Measurements from ENCODE around the gene CREB3L2.

- TF ChIP-seq ZNF384 (IDR thresholded peaks at IDR 0.05) (no peak), HDGF (IDR thresholded peaks at IDR 0.05; ENCODE audit: borderline replicate concordance) (no peak), TARDBP (IDR thresholded peaks at IDR 0.05) (no peak)
Observed at GRCh38 chr7:138024343-138024691, 22.4 kb upstream of the CREB3L2 start.

Data from HEK293T (cell line).